Stimulated activated CD4-positive, alpha-beta T cell treated with anti-CD3 and anti-CD28 coated beads, TNF-alpha, amount 100 ng/mL, for 1 hour (primary cell): ENCODE data around the gene PPP2R5E.
"Not testable (repeated sequence)": the region's sequence is repeated elsewhere in the genome, so short reads cannot be mapped to it uniquely, and the experiment has no call there.

Source experiments
- DNase-seq, 3 donors: peaks; one replicate each; pipeline ENCODE4 v3.0.0-alpha.2; 2020; ENCODE audit warnings: low read depth in 3 of 3, low spot score in 1 of 3

Gene PPP2R5E

DNA sequence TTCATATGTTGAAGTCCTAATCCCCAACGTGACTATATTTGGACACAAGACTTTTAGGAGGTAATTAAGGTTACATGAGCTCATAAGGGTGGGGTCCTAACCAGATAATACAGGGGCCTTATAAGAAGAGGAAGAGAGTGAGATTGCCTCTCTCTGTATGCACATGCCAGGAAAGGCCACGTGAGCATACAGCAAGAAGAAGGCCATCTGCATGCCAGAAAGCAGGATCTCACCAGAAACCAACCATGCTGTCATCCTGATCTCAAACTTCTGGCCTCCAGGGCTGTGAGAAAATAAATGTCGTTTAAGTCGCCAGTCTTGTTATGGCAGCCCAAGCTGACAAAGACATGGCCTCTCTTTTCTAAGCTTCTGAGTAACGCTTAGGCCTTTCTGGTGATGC lies 155.5 kb downstream of the PPP2R5E start:
- no peak for DNase-seq

GRCh38 chr14:63383776-63384367 lies 159.3 kb downstream of the PPP2R5E start:
- DNase-seq: no peak

DNA sequence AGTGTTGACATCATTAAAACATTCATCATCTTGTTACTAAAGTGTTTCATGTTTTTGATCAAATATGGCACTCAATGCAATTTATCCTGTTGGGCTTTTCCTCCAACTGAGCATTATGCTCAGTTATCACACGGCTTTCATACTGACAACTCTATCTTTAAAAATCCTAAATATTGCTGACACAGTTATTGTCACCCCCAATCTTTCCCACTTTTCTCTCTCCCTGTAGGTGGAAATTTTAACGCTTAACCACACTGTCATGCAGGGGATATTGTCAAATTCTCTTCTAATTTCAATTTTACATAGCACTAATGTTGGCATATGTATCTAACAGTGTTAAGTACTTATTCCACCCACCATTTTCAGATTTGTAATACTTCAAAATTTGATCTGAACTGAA lies 164.7 kb downstream of the PPP2R5E start:
- DNase-seq: no peak

- DNase-seq: no peak
Observed at GRCh38 chr14:63375769-63376168, 167.4 kb downstream of the PPP2R5E start.

- not testable (repeated sequence) for DNase-seq
Observed at GRCh38 chr14:63371613-63372012, 171.6 kb downstream of the PPP2R5E start.

GRCh38 chr14:63371033-63371432 lies 172.1 kb downstream of the PPP2R5E start:
- no peak for DNase-seq

DNA sequence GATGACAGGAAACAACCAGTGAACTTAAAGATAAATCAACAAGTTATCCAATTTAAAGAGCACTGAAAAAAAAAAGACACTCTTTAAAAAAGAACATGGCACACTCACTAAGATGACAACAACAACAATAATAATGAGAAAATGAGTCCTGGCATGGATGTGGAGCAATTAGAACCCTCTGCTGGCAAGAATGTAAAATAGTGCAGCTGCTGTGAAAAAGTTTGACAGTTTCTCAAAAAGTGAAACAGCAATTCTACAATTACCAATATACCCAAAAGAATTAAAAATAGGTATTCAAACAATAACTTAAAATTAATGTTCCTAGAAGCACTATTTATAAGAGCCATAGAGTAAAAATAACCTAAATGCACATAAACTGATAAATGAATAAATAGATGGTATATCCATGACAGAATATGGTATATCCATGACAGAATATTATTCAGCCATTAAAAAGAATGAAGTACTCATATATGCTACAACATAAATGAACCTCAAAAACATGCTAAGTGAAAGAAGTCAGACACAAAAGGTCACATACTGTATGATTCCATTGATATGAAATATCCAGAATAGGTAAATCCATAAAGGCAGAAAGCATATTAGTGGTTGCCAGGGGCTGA lies 175.3 kb downstream of the PPP2R5E start:
- no peak for DNase-seq

GRCh38 chr14:63362389-63362819 lies 180.8 kb downstream of the PPP2R5E start:
- DNase-seq: no peak

DNA sequence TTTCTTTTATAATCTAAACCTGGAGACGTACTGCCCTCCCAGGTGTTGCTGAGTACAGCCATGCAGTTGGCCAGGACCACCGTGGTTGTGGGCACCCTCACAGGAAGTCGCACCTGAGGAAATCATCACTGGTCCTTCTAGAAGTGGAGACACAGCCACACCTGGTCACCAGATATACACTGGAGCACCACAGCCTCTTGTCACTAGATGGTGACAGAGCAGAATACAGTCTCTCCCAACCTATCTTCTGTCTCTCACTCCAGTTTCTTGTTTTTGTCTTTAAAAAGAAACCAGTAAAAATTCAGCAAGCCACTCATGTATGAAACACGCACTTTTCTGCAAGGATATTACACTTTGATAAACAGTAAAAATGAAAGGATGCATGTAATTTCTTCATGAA lies 181.4 kb downstream of the PPP2R5E start:
- no peak for DNase-seq

DNA sequence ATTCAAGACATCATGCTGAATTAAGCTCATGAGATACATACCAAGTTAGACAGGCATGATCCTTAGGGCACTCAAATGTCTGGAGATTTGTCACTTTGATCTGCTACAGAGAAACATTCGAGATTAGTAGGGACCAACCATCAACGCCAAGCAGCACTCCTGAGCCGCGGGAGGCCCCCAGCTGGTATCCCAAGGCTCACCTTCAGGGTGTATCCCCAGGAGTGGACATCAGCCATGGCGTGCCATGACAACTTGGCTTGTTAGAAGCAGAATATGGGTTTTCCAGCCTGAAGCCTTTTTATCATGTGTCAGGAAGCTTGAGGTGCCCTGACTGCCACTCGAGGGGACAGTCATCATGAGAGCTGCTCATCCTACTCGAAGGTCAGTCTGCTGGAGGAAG lies 185.3 kb downstream of the PPP2R5E start:
- DNase-seq: no peak

DNA sequence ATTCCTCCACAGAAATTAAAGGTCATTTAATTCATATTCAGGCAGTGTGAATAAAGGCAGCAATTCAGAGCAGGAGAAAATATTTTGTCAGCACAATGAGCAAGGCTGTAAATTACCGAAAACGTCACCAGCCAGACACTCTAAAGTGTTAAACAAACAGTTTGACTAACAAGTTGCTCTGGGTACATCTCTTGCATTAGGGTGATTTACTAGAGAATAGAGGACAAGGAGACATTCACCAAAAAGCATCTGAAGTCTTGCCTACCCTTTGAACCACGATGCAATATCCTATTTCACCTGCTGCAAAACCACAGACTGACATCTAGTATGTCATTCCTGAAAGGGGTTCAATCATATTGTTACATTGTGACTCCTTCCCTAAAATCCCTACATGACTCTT lies 197.4 kb downstream of the PPP2R5E start:
- no peak for DNase-seq

GRCh38 chr14:63344336-63344735 lies 198.8 kb downstream of the PPP2R5E start:
- no peak for DNase-seq

- DNase-seq: no peak
Observed at GRCh38 chr14:63343878-63344277, 199.3 kb downstream of the PPP2R5E start.

GRCh38 chr14:63342371-63342770 lies 200.8 kb downstream of the PPP2R5E start:
- DNase-seq: no peak

- DNase-seq: no peak
Observed at GRCh38 chr14:63328787-63329737, 214.1 kb downstream of the PPP2R5E start.

DNA sequence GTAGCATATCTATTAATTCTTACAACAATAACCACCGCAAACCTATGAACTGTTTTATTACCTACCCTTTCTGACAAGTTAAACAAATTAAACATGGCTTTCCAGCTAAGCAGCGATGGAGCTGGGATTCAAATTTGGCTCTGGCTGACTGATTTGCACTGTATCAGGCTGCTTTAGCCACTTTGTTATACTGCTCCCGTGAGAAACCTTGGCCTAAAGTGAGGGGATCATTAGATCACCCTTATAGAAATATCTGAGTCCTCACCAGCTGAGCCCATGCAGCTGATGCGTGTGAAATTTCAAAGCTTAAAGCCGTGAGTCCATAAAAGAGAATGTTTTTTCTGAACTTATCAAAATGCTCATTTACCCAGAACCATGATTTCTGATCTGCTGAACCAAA lies 216.3 kb downstream of the PPP2R5E start:
- no peak for DNase-seq

- DNase-seq: no peak
Observed at GRCh38 chr14:63322897-63323573, 220.1 kb downstream of the PPP2R5E start.

DNA sequence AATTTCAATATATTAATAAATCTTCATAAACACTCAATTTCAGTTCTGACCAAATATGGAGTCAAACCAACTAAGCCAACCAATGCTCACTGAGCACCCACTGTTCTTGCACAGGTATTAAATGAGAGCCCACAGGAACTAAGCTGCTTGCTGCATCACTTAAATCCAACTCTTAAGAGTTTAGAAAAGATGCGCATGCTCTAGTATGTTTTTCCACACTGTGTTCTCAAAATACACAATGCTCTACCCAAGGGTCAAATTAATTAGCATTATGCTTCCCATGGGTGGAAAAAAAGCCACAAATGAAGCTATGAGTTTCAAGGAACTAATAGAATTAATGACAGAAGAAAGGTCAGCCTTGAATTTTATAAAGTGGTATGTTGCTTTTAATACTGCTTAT lies 220.7 kb downstream of the PPP2R5E start:
- DNase-seq: no peak
